ENCODE results near the gene SLC17A7. TPM values are rescaled to one million over a fixed set of nuclear protein-coding genes. Genes with fewer than 3 reads are reported as not detected.

Gene SLC17A7
- total and polyA plus RNA-seq, 2 of the 13 experiments (the other 11 are each of a cell fraction or from before 2014, with no cell fraction given): 0.32 TPM; not detected in 1

- TF ChIP-seq DBP (CRISPR knock-in tag; IDR thresholded peaks at IDR 0.05; ENCODE audit: not compliant biosample characterization) (peak; percentile 81), ZNF430 (CRISPR knock-in tag; IDR thresholded peaks at IDR 0.05) (peak; percentile 98), PCBP1 (IDR thresholded peaks at IDR 0.05; ENCODE audit: borderline replicate concordance, low read depth, low read length) (no peak), ZFP37 (CRISPR knock-in tag; IDR thresholded peaks at IDR 0.05; ENCODE audit: borderline replicate concordance) (0 out of 2 replicates have a peak, but pooled peaks have one; percentile 40), TBL1XR1 (IDR thresholded peaks at IDR 0.05; ENCODE audit: borderline replicate concordance, low read length, partially characterized antibody) (peak; percentile 41), CREB1 (IDR thresholded peaks at IDR 0.05) (peak; percentile 91), CREB1 (CRISPR knock-in tag; IDR thresholded peaks at IDR 0.05) (peak; percentile 99), ARNT2 (CRISPR knock-in tag; IDR thresholded peaks at IDR 0.05; ENCODE audit: low read depth) (peak; percentile 45; the same call in 1 of the 2 replicates), BRCA1 (CRISPR knock-in tag; IDR thresholded peaks at IDR 0.05) (no peak; the same call in 1 of the 2 replicates), SMAD3 (CRISPR knock-in tag; IDR thresholded peaks at IDR 0.05) (peak; percentile 74; the same call in 1 of the 2 replicates), MEIS2 (CRISPR knock-in tag; IDR thresholded peaks at IDR 0.05) (peak; percentile 47; the same call in 1 of the 2 replicates), ZSCAN21 (CRISPR knock-in tag; IDR thresholded peaks at IDR 0.05; ENCODE audit: borderline replicate concordance) (peak; percentile 30; the same call in 1 of the 2 replicates), ZBTB42 (CRISPR knock-in tag; IDR thresholded peaks at IDR 0.05) (peak; percentile 79; the same call in 1 of the 2 replicates), ZNF577 (CRISPR knock-in tag; IDR thresholded peaks at IDR 0.05; ENCODE audit: borderline replicate concordance, low read depth) (no peak), STAT5B (CRISPR knock-in tag; IDR thresholded peaks at IDR 0.05) (peak; percentile 90; the same call in 1 of the 2 replicates), ZFYVE20 (CRISPR knock-in tag; IDR thresholded peaks at IDR 0.05; ENCODE audit: borderline replicate concordance, low read depth) (peak; percentile 83; the same call in 1 of the 2 replicates), ATAD3A (CRISPR knock-in tag; IDR thresholded peaks at IDR 0.05) (peak; percentile 19; the same call in 1 of the 2 replicates), NFKB2 (CRISPR knock-in tag; IDR thresholded peaks at IDR 0.05; ENCODE audit: borderline replicate concordance) (peak; percentile 82; the same call in 1 of the 2 replicates)
- TF ChIP-seq, protein P1, sequence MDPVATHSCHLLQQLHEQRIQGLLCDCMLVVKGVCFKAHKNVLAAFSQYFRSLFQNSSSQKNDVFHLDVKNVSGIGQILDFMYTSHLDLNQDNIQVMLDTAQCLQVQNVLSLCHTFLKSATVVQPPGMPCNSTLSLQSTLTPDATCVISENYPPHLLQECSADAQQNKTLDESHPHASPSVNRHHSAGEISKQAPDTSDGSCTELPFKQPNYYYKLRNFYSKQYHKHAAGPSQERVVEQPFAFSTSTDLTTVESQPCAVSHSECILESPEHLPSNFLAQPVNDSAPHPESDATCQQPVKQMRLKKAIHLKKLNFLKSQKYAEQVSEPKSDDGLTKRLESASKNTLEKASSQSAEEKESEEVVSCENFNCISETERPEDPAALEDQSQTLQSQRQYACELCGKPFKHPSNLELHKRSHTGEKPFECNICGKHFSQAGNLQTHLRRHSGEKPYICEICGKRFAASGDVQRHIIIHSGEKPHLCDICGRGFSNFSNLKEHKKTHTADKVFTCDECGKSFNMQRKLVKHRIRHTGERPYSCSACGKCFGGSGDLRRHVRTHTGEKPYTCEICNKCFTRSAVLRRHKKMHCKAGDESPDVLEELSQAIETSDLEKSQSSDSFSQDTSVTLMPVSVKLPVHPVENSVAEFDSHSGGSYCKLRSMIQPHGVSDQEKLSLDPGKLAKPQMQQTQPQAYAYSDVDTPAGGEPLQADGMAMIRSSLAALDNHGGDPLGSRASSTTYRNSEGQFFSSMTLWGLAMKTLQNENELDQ (CRISPR knock-in tag; IDR thresholded peaks at IDR 0.05; ENCODE audit: borderline replicate concordance): peak; percentile 72; the same call in 1 of the 2 replicates
- TF ChIP-seq, protein P2, sequence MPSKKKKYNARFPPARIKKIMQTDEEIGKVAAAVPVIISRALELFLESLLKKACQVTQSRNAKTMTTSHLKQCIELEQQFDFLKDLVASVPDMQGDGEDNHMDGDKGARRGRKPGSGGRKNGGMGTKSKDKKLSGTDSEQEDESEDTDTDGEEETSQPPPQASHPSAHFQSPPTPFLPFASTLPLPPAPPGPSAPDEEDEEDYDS (CRISPR knock-in tag; IDR thresholded peaks at IDR 0.05): peak; percentile 100
- TF ChIP-seq, protein P3, sequence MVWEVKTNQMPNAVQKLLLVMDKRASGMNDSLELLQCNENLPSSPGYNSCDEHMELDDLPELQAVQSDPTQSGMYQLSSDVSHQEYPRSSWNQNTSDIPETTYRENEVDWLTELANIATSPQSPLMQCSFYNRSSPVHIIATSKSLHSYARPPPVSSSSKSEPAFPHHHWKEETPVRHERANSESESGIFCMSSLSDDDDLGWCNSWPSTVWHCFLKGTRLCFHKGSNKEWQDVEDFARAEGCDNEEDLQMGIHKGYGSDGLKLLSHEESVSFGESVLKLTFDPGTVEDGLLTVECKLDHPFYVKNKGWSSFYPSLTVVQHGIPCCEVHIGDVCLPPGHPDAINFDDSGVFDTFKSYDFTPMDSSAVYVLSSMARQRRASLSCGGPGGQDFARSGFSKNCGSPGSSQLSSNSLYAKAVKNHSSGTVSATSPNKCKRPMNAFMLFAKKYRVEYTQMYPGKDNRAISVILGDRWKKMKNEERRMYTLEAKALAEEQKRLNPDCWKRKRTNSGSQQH (CRISPR knock-in tag; IDR thresholded peaks at IDR 0.05; ENCODE audit: low read depth): peak; percentile 84; the same call in 1 of the 2 replicates
Observed at GRCh38 chr19:49487277-49488045, 46.1 kb upstream of the SLC17A7 start, which contains the start of gene RPL13A (continued).
